HG02763 (cell line): ENCODE measurements around the gene CYP2A7.
"Not testable (repeated sequence)": the region's sequence is repeated elsewhere in the genome, so short reads cannot be mapped to it uniquely, and the experiment has no call there.

Experiments used
- ATAC-seq: cut with Tn5 transposase; IDR thresholded peaks from one replicate; pipeline ENCODE4 v1.9.1; 2021; ENCODE audit warnings: mild to moderate bottlenecking, moderate library complexity; ENCODE audit not compliant: unreplicated experiment

Gene CYP2A7

GRCh38 chr19:40882062-40882461, at the start of gene CYP2A7:
CYP2A7 (minus strand) TSS chr19:40882231; CDS start chr19:40882210, 21 bp downstream.
- ATAC-seq = not testable (repeated sequence)

GRCh38 chr19:40930799-40931198, 48.8 kb upstream of the CYP2A7 start:
- not testable (repeated sequence) for ATAC-seq

GRCh38 chr19:40929942-40930341, 47.9 kb upstream of the CYP2A7 start:
- ATAC-seq = not testable (repeated sequence)

- ATAC-seq = no peak
Measured at GRCh38 chr19:40928850-40929249, 46.8 kb upstream of the CYP2A7 start.

GRCh38 chr19:40927567-40927966, 45.5 kb upstream of the CYP2A7 start:
- ATAC-seq = no peak

GRCh38 chr19:40926276-40926675, 44.2 kb upstream of the CYP2A7 start:
- ATAC-seq = not testable (repeated sequence)

- no peak for ATAC-seq
Measured at GRCh38 chr19:40923934-40924391, 41.9 kb upstream of the CYP2A7 start.

GRCh38 chr19:40922237-40923160, 40.5 kb upstream of the CYP2A7 start:
- not testable (repeated sequence) for ATAC-seq

GRCh38 chr19:40921005-40921897, 39.2 kb upstream of the CYP2A7 start:
- ATAC-seq = no peak

- ATAC-seq = no peak
Measured at GRCh38 chr19:40920300-40921004, 38.4 kb upstream of the CYP2A7 start.

GRCh38 chr19:40919530-40920299, 37.7 kb upstream of the CYP2A7 start:
- not testable (repeated sequence) for ATAC-seq

- not testable (repeated sequence) for ATAC-seq
Measured at GRCh38 chr19:40918303-40918702, 36.3 kb upstream of the CYP2A7 start.

GRCh38 chr19:40908976-40909375, 26.9 kb upstream of the CYP2A7 start:
- no peak for ATAC-seq

- no peak for ATAC-seq
Measured at GRCh38 chr19:40907968-40908735, 26.1 kb upstream of the CYP2A7 start.

- ATAC-seq = no peak
Measured at GRCh38 chr19:40906512-40906911, 24.5 kb upstream of the CYP2A7 start.

GRCh38 chr19:40904673-40905156, 22.7 kb upstream of the CYP2A7 start:
- ATAC-seq = not testable (repeated sequence)

- ATAC-seq = not testable (repeated sequence)
Measured at GRCh38 chr19:40901975-40902750, 20.1 kb upstream of the CYP2A7 start.

- not testable (repeated sequence) for ATAC-seq
Measured at GRCh38 chr19:40900521-40900920, 18.5 kb upstream of the CYP2A7 start.
